Gastroesophageal sphincter (tissue), 3 donors: ENCODE measurements around the gene SPSB1.

ENCODE experiments used
- POLR2A ChIP-seq, 2 donors: fragments of 450-650 bp; IDR thresholded peaks; one replicate each; pipeline ENCODE4 v1.6.1; 2017; ENCODE audit warnings: antibody characterized with exemption in 2 of 2, mild to moderate bottlenecking in 2 of 2, moderate library complexity in 1 of 2
- TF ChIP-seq, protein P1 (sequence below), 4 experiments: fragments of 200-600 bp in 2 of 4; fragments of 450-650 bp in 2 of 4; sonication (generic) in 1 of 4; IDR thresholded peaks; one replicate each; pipeline ENCODE4 v1.5.1; 2017 to 2019; ENCODE audit warnings: antibody characterized with exemption in 4 of 4, mild to moderate bottlenecking in 2 of 4, moderate library complexity in 2 of 4

DNA sequence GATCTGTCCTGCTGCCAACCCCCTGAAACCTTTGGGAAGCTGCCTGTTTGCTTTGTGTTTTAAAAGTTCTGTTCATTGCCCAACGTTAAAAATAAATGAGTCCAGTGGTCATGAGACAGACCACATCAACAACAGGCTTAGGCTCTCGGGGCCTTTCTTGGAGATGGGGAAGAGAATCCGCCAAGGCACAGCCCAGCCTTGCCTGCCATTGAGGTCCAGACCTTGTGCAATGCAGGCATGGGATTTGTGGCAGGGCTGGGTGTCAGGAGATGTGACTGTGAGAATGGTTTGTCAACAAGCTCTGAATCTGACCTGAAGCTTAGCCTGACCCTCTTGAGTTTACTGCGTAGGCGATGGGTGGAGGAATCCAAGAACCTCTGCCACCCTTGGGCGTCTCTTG lies 4.2 kb downstream of the SPSB1 start:
- TF ChIP-seq, protein P1, sequence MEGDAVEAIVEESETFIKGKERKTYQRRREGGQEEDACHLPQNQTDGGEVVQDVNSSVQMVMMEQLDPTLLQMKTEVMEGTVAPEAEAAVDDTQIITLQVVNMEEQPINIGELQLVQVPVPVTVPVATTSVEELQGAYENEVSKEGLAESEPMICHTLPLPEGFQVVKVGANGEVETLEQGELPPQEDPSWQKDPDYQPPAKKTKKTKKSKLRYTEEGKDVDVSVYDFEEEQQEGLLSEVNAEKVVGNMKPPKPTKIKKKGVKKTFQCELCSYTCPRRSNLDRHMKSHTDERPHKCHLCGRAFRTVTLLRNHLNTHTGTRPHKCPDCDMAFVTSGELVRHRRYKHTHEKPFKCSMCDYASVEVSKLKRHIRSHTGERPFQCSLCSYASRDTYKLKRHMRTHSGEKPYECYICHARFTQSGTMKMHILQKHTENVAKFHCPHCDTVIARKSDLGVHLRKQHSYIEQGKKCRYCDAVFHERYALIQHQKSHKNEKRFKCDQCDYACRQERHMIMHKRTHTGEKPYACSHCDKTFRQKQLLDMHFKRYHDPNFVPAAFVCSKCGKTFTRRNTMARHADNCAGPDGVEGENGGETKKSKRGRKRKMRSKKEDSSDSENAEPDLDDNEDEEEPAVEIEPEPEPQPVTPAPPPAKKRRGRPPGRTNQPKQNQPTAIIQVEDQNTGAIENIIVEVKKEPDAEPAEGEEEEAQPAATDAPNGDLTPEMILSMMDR (IDR thresholded peaks at IDR 0.05): no peak
- no peak for TF ChIP-seq POLR2A (IDR thresholded peaks at IDR 0.05)
